ENCODE measurements around the gene OTUB2.
A peak's percentile ranks its signal among the peaks of the same experiment; 100 is the strongest.

The OTUB2 gene

DNA sequence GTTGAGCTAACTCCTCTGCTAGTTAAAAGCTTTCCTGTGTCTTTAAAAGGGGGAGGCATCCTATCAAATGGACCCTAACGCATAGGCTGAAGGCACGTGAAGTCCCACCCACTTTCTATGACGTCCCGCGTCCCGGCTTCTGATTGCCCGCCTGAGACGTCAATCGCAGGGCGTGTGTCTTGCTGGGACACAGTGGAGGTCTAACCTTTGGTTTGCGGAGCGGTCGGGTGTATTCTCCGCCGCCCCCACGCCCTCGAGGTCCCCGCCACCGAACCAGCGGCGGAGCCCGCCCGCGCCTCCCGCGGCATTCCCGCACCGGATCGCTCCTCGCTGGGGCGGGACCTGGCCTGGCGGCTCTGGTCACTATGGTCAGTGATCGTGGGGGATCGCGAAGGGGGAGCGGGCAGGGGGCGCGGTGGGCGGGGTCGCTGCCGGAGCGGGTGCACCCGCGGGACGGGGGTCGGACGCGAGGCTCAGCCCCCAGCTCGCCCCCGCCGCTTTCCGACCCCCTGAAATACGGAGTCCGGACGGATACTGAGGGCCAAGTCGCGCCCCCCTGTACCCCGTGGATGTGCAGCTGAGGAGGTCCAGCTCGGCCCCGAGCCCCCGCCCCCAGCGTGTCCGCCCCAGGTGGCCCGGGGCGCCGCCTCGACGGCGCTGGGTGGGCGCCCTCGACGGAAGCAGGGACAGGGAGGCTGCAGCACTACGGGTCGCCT, at the start of gene OTUB2:
Gene OTUB2 (plus strand): TSS at position 168 of the 716 bp plus-strand sequence. CDS start 198 bp downstream, at position 366.
- peak; percentile 94 for DNase-seq (ENCODE audit: low read depth, low spot score)

DNA sequence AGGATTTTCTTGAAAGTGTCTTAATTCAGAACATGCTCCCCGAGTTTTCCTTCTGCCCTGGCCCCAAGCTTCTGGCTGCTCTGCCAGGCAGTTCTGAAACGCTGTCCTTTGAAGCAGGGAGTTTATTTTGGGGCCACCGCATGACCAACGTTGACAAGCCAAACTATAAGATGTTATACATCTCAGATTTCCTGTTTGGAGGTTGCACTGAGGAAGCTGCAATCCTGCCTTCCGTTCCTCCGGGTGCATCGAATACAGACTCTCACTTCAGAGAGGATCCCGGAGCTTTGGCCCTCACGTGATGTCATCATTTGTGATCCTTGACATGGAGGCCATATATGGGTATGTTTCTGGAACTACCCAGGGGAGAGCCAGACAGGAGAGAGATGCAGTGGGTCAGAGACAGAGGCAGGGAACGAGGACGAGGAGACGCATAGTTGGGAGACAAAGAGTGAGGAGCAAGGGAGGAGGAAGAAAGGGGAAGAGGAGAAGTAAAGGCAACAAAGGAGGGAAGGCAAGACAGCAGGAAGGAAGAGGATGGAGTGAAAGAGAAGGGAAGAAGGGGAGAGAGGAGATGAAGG, 49.6 kb upstream of the OTUB2 start, which contains the start of gene ASB2:
Gene ASB2 (minus strand): TSS at position 94 of the 581 bp plus-strand sequence. CDS start 12,031 bp downstream, outside the sequence.
- DNase-seq (ENCODE audit: low read depth, low spot score), result no peak

DNA sequence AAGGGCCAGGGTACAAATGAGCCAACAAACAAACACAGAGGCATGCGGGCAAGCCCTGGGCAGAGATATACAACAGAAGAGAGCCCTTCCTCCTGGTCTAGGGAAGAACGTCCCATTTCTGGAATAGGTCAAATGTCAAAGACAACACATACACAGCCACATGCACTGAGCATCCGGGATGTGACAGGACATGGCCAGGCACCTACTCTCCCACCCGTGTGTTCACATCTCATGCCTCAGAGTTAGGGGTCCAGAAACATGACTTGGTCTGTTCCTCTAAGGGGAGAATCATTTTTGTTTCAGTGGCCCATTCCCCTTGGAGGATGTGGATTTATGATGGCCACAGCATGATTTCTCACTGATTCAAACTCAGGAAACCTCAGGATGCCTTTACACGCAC, 49.0 kb upstream of the OTUB2 start:
- no peak for DNase-seq (ENCODE audit: low read depth, low spot score)

DNA sequence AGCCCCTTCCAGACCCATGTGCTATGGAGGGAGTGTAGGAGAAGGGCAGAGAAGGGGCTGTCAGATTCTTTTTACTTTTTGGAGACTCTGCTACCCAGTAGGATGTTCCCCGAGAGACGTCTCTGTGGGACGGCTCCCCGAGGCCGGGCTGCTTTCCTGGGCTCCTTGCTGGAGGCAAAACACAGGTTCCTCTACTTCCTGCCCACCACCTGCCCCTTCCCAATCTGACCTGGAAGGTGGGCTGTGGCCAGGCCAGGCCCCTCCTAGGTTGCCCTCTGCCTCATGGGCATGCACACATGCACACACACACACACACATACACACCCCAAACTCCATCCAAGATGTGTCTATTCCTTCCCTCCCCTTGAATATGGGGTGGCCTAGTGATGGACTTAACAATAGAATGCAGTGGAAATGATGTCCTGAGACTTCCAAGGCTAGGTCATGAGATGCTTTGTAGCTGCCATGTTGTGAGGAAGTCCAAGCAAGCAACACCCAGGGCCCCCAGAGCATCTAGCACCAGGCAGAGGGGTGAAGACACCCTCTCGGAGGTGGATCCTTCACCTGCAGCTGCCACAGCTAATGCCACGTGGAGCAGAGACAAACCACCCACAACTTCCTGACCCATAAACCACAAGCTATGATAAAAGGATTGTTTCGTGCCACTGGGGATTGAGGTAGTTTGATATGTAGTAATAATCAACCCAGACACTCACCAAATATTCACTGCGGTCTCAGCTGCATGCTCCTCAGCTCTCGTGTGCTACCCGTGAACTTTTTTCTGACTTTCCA, 48.2 kb upstream of the OTUB2 start:
- no peak for DNase-seq (ENCODE audit: low read depth, low spot score)

DNA sequence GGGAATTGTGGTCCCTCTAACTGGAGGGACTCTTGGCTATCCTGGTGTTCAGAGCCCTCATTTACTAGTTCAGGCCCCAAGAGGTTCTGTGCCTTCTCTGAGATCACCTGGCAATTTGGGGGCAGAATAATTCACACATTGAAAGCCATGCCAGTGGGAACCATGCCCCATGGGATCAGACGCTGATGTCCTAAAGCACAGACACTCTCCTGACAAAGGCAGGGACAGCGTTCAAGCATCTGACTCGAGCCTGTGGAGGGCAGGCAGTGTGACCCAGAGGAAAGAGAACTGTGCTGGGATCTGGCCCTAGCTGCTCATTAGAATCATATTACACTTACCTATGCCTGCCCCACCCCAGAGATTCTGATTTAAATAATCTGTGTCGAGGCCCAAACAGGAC, 47.4 kb upstream of the OTUB2 start:
- DNase-seq (ENCODE audit: low read depth, low spot score), result no peak

DNA sequence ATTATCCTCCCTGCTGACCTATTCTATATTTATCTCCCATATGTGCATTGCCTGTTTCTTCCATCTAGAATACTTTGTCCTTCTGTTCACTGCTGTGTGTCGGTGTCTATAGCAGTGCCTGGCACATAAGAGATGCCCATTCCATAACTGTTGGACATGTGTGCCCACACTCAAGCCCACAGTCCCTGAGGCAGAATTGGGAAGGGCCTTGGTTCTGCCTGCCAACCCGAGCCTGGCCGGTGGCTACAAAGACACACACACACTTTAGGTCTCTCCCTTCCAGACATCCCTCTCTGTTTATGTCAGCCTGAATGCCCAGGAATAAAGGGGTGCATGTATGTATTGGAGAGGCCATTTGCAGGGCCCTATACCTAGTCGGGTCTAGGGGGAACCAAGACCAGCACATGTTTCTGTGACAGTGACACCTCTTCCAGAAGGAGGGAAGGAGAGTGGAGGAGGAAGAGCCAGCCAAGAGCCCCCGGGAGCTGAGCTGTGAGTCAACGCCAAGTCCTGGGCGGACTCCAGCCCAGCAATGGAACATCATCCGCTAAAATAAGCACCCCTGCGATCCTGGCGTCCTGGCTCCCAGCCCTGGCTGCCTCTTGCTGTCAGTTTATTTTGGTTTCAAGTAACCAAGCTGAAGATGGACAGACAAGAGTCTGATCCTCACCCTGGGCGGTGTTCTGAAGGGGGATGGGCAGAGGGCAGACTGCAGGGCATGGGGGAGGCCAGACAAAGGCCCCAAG, 45.5 kb upstream of the OTUB2 start:
- DNase-seq (ENCODE audit: low read depth, low spot score), result no peak

DNA sequence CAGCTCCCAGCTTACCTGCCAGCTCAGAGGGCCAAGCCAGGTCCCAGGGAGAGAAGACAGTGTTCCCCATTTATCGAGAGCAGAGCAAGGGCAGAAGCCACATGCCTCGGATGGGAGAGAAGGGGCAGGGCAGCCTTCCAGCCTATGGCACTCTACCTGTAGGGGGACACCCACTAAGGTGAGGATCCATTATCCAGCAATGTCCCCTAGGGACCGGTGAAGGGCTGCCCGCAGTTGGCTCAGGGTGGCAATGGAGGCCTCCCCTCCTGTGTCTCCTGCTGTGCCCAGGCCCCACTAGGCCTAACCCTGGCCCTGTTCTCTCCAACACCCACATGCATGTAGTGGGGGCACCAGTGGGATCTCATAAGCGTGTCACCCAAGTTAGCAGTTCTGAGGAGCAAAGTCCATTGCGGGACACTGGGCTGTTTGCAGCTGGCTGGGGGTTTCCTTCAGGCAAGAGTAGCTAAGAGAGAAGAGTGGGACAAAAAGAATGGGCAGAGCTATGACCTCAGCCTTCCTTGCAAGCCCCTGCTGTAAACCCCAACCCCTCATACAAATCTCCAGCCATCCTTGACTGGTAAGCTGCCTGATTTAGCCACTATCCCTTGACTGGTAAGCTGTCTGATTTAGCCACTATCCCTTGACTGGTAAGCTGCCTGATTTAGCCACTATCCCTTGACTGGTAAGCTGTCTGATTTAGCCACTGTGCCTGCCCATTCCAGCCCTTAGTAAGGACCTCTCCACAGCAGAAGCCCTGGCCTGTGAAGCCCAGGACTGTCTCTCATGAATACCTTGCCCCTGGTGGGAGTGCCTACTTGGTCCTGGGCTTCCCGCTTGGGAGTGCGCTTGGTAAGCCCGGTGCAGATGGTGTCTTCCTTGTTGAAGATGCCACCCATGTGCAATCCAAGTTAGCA, 44.6 kb upstream of the OTUB2 start:
- no peak for DNase-seq (ENCODE audit: low read depth, low spot score)

DNA sequence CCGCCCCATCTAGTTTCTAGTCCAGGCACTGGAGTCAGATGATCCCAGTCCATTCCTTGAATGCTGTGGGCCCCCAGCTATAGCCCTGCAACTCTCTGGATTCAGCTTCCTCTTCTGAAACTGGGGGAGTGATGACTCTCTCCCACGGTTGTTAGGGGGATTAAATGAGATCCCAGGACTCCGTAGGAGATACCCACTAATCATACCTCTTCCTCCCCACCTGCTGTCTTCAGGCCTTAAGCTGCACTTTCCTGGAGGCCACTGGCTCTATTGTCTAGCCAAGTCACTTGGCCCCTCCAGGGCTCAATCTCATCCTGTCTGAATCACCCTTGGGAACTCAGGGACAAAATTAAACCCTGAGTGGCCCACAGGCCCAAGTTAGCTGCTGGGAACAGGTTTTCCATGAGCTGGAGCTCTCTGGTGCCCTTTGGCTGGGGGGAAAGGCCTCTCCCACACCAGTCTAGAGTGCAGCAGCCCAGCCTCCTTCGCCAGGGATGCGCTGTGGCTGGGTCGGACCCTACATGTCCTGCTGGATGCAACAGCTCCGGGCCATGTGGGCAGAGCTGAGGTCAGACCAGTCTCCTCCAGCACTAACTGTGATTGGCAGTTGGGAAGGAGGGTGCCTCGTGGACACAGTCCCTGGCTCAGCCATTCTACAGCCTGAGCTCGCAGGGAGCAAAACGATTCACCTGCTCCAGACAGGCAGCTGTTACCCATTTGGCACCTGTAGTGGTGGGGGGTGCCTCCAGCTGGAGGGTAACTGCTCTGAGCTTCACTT, 43.7 kb upstream of the OTUB2 start:
- DNase-seq (ENCODE audit: low read depth, low spot score), result no peak

DNA sequence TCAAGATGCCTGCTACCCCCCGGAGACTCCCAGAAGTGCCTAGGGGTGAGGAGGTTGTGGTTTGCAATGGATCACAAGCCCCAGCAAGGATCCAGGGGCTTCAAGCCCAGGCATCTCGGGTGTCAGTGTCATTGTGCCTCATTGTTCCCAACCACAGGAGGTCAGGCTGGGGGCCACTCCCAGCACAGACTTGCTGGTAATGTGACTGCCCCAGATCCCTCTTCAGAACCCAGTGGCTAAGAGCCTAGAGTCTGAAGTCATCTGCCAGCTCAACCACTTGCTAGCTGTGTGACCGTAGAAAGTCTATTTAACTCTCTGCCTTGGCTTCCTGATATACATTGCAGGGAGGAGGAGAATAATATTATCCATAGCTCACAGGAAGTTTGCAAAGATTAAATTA, 42.1 kb upstream of the OTUB2 start:
- no peak for DNase-seq (ENCODE audit: low read depth, low spot score)

DNA sequence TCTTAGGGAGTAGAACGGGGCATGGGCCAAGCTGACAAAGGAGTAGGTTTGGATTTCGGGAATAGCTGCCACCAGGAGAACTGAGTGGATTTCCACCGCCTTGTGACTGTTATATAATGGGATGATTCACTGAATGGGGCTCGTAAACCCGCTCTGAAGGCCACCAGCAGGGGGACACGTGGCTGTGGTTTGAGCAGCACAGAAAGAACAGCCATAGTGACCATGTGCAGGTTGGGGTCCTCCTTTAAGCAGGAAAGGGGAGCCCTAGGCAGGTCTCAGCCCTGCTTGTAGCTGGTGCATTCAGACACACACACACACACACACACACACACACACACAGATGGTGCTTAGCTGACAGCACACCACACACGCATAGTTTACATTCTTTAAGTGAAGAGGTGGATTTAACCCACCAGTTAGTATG, 41.1 kb upstream of the OTUB2 start:
- DNase-seq (ENCODE audit: low read depth, low spot score), result no peak

DNA sequence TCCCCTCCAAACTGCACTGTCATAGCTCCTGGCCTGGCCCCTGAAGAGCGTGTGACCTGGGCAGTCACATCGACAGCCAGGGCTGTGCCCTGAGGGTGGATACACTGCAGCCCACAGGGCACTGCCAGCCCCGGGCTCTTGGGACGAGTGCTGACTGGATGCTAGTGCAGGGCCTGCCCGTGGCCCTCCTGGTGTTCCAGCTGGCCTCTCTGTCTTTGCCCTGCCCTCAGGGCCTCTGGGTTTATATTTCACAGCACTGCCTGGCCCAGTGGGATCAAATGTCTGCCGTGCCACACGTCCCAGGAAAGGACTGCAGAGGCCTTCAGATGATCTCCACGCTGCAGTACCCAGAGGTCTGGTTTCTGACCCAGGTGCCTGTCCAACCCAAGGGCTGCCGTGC, 39.2 kb upstream of the OTUB2 start:
- no peak for DNase-seq (ENCODE audit: low read depth, low spot score)

DNA sequence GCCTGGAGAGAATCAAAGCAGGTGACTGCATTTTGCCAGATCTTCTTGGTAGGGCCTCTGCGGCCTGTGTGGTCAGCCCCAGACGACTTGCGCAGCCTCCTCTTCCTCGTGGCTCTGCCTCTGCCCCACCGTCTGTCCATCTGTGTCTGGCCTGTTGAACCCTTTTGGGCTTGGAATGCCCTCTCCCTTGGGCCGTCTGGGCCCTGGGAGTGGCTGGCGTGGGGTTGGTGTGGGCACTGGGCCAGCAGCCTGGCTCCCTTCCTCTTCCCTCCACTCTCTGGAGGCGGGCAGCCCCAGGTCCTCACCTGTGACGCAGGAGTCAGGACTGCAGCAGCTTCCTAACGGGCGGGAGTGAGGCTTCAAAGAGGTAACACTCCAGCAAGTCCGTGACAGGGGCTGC, 38.8 kb upstream of the OTUB2 start:
- no peak for DNase-seq (ENCODE audit: low read depth, low spot score)

DNA sequence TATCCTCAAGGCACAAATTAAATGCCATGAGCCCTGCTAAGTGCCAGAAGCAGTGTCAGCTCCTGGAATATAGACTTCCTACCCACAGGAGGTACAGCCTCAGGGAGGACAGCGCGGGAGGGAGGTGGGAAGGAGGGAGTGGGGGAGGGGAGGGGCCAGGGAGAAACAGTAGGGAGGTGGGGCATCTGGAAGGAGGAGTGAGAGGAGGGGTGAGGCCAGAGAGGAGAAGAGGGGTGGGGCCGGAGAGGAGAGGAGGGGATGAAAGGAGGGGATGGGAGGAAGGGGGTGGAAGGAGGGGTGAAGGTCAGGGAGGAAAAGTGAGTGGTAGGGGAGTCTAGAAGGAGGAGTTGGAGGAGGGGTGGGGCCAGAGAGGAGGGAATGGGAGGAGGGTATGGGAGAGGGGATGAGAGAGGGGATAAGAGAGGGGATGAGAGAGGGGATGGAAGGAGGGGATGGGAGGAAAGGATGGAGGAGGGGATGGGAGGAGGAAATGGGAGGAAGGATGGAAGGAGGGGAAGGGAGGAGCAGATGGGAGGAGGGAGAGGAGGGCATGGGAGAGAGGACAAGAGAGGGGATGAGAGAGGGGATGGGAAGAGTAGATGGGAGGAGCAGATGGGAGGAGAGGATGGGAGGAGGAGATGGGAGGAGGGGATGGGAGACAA, 38.2 kb upstream of the OTUB2 start:
- no peak for DNase-seq (ENCODE audit: low read depth, low spot score)

DNA sequence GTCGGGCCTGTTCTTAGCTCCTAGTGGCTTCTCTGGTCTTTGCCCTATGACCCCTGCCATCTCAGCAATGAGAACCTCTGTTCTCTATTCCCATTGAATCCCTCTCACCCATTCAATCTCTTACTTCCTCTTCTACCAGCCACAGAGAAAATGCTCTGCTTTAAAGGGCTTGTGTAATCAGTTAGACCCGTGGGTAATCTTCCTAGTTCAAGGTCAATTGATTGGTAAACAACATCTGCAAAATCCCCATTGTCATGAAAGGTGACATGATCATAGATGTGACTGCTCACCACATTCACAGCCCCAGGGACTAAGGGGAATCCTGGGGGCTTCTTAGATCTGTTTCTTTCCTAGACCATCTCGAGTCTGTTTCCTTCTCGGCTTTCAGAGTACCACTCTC, 36.2 kb upstream of the OTUB2 start:
- no peak for DNase-seq (ENCODE audit: low read depth, low spot score)

DNA sequence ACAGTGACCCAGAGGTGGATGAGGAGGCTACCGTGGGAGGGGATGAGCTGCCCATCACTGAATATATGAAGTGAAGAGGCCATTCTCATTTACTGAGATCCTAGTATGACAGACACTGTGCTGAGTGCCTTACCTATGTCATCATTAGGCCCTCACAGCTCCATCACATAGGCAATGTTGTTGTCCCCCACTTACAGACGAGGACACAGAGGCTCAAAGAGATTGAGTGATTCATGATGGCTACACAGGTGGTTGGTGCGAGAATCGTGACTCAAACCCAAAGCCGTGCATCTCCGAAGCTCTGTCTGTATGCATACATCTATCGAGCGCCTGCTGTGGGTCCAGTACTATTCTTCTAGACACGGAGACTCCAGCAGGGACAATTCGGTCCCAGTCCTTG, 34.9 kb upstream of the OTUB2 start:
- no peak for DNase-seq (ENCODE audit: low read depth, low spot score)

DNA sequence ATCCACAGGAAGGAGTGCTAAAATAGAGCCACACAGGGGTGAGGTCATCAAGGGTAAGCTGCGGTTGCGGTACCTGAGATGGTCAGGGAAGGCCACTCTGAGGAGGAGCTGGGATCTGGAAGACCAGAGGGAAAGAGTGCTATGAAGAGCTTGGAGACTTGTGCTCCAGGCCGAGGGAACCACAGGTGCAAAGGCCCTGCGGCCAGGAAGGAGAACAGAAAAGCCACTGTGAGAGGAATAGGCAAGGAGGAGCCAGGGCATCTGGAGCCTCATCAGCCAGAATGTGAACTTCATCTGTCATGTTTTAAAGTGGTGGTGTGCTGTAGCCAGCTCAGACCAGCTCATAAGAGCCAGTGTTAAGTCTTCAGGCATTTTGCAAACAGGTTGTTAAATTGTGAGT, 34.5 kb upstream of the OTUB2 start:
- no peak for DNase-seq (ENCODE audit: low read depth, low spot score)

DNA sequence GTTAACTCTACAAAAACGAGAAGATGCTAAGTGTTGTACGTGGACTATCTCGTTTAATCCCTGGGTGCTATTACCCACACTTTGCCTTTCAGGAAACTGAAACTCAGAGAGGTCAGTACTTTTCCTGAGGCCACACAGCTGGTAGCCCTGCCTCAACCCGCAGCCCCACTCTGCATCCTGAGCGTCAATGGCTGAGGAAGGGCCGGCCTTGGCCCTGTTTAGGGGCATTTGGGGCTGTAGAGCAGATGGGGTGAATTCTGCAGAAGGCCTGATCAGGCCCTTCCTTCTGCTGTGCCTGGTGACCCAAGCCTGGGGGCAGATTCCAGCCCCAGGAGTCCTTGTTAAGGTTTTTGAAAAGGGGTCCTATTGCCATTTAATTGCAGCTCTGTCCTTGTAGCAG, 32.8 kb upstream of the OTUB2 start:
- DNase-seq (ENCODE audit: low read depth, low spot score), result no peak

DNA sequence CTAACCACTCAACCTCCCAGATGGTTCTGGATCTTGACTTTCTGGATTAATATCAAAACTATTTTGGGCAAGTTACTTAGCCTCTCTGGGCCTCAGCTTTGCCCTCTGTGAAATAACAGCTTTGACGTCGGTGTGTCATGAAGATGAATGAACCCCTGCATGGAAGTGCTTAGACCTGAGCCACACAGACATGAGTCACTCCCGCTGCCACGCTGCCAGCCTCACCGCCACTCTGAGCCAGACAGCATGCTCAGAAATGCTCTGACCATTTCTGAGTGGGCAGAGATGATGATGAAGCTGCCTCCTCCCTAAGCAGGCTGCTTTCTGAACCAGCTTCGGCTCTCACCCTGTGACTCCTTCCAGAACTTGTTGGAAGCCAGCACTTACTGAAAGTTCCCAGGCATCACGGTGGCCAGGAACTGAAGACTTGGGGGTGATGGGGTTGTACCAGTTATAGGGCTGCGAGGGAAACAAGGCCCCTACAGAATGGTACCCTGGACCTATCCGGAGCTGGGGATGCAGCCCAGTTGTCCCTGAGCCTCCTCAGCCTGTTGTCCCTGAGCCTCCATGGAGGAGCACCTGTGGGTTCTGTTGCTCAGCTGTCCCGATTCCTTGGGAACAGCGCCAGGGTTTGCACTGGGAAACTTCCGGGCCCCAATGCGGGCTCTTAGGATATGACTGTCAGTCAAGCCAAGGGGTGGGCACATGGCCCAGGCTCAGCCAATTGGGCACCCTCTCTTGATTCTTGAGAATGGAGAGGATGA, 31.0 kb upstream of the OTUB2 start:
- no peak for DNase-seq (ENCODE audit: low read depth, low spot score)
